ENCODE data around the gene MGMT. TPM values are rescaled to one million over a fixed set of nuclear protein-coding genes. Genes with fewer than 3 reads are reported as not detected.

The MGMT gene
- total and polyA plus RNA-seq, 9 donors: 4.5 to 53.3 (median 25.4) TPM

DNA sequence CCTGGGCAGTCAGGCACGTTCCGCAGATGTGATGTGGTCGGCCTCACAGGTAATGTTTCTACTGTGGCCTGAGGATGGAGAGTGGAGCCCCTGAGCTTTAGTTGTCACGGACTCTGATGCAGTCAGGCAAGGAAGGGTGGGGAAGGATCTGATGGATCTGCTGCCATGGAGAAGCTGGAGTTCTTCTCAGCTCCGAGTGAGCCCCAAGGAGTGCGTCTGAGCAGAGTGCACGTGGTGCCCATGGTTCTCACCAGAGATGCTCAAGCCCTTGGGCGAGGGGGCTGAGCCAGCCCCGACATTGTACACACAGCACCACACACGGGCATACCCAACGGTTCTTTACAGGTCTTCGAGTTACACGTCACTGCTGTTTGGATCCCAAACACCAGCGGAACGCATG lies 304.5 kb downstream of the MGMT start:
- DNase-seq: no peak
- Histone ChIP-seq H3K36me3 (no peaks in the 10 kb centered on the region), H3K27ac (no peak overlapping the region), H3K9me3 (no peaks in the 10 kb centered on the region), H3K4me1 (ENCODE audit: insufficient read depth) (no peaks in the 10 kb centered on the region), H3K4me3 (no peak overlapping the region), H3K27me3 (no peaks in the 10 kb centered on the region)
- TF ChIP-seq EP300 (IDR thresholded peaks at IDR 0.05): no peak
- TF ChIP-seq, protein P1, sequence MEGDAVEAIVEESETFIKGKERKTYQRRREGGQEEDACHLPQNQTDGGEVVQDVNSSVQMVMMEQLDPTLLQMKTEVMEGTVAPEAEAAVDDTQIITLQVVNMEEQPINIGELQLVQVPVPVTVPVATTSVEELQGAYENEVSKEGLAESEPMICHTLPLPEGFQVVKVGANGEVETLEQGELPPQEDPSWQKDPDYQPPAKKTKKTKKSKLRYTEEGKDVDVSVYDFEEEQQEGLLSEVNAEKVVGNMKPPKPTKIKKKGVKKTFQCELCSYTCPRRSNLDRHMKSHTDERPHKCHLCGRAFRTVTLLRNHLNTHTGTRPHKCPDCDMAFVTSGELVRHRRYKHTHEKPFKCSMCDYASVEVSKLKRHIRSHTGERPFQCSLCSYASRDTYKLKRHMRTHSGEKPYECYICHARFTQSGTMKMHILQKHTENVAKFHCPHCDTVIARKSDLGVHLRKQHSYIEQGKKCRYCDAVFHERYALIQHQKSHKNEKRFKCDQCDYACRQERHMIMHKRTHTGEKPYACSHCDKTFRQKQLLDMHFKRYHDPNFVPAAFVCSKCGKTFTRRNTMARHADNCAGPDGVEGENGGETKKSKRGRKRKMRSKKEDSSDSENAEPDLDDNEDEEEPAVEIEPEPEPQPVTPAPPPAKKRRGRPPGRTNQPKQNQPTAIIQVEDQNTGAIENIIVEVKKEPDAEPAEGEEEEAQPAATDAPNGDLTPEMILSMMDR (IDR thresholded peaks at IDR 0.05): no peak
- no peak for TF ChIP-seq POLR2A (IDR thresholded peaks at IDR 0.05)
- whole genome bisulfite sequencing, 3 donors: 94 to 96% (median 96%) methylated on average over 15 of the region's 15 CpGs
- intact Hi-C loops (cut with DNase I): no loop called here

DNA sequence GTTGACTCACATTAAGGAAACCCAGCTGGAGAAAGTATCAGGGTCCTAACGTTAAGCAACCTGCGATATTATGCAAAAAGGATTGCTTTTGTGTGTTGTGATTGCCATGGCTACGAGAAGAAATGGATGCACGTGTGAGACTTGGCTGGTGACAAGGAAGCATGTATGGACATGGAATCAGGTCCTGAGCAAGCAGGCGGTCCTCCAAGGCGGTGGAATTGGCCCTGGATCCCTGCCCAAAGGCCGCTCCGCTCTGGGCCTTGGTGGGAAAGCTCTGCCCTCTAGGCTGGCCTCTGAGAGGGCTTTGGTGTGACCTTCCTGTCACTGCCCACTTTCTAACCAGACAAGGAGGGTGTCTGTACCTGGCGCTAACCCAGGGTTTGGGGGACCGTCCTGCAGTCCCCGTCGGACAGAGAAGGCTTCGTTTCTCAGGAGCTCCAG lies 305.0 kb downstream of the MGMT start:
- 94 to 95% (median 94%) methylated on average over 13 of the region's 13 CpGs for WGBS, 3 donors
- Histone ChIP-seq H3K4me1 (ENCODE audit: insufficient read depth) (no peaks in the 10 kb centered on the region), H3K27ac (no peak overlapping the region), H3K9me3 (no peaks in the 10 kb centered on the region), H3K27me3 (no peaks in the 10 kb centered on the region), H3K36me3 (no peaks in the 10 kb centered on the region), H3K4me3 (no peak overlapping the region)
- TF ChIP-seq POLR2A (IDR thresholded peaks at IDR 0.05) (no peak), EP300 (IDR thresholded peaks at IDR 0.05) (no peak)
- TF ChIP-seq, protein P1 (IDR thresholded peaks at IDR 0.05): no peak
- DNase-seq: no peak
- intact Hi-C loops (cut with DNase I): no loop called here

DNA sequence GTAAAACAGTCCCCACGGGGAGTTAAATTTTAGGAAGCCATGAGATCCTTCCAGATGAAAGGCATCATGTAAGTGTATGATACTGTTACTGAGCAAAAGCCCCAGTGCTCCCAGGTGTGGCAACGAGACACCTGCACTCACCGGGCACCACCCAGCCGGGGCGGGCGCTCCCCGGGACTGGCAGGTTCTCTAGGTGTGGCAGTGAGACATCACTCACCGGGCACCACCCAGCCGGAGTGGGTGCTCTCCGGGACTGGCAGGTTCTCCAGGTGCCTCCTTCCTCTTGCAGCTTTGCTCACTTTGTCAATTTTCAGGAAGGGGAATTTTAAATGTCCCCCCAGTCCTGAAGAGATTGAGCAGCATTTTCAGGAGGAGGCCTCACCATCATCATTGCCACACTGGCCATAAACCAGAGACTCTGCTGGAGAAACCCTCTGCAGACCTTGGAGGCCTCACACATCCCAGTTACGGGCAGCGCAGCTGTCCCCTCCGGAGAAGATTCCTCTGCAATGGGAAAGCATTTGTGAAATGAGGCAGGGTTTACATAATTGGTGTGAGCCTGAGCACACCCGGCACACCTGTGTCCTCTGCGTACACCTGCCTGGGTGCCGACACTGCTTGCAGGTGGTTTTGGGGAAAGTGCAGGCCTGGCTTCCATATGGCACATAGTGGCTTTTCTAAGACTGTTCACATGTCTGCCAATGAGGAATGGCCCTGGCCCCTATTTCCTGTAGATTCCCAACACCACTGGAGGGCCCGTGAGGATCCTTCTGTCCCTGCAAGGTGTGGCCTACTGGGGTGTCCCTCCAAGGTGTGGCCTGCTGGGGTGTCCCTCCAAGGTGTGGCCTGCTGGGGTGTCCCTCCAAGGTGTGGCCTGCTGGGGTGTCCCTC lies 305.7 kb downstream of the MGMT start:
- no peaks in the 10 kb centered on the region for H3K9me3 ChIP-seq
- no peak overlapping the region for H3K27ac ChIP-seq
- DNase-seq: no peak
- H3K36me3 ChIP-seq: no peaks in the 10 kb centered on the region
- no peak for TF ChIP-seq POLR2A (IDR thresholded peaks at IDR 0.05)
- TF ChIP-seq, protein P1 (IDR thresholded peaks at IDR 0.05): no peak
- TF ChIP-seq EP300 (IDR thresholded peaks at IDR 0.05): no peak
- intact Hi-C loops (cut with DNase I): no loop called here
- WGBS, 3 donors: 85 to 92% (median 90%) methylated on average over 17 of the region's 17 CpGs
- no peak overlapping the region for H3K4me3 ChIP-seq
- H3K27me3 ChIP-seq: no peaks in the 10 kb centered on the region
- no peaks in the 10 kb centered on the region for H3K4me1 ChIP-seq (ENCODE audit: insufficient read depth)

DNA sequence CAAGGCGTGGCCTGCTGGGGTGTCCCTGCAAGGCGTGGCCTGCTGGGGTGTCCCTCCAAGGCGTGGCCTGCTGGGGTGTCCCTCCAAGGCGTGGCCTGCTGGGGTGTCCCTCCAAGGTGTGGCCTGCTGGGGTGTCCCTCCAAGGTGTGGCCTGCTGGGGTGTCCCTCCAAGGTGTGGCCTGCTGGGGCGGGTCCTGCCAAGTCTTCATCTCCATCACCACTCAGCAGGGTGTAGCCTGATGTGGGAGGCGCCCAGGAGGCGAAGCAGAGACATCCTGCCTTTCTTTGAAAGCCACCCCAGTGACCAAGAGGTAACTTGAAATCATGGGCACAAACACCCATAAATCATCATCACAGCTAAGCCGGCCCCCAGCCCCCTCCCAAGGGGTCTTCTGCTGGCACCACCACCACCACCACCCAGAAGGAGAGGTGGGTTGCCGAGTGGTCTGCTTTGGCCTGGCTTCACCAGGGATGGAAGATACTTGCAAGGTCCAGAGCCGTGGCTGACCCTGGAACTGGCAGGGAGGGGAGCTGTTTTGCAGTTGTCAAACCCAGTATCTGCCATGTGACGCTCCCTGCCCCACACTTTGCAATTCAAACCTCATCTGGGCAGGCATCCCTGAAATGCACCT lies 306.4 kb downstream of the MGMT start:
- no peaks in the 10 kb centered on the region for H3K27me3 ChIP-seq
- DNase-seq: no peak
- TF ChIP-seq EP300 (IDR thresholded peaks at IDR 0.05): no peak
- TF ChIP-seq, protein P1 (IDR thresholded peaks at IDR 0.05): no peak
- no peak overlapping the region for H3K4me3 ChIP-seq
- no peaks in the 10 kb centered on the region for H3K4me1 ChIP-seq (ENCODE audit: insufficient read depth)
- H3K9me3 ChIP-seq: no peaks in the 10 kb centered on the region
- no peaks in the 10 kb centered on the region for H3K36me3 ChIP-seq
- intact Hi-C loops (cut with DNase I): no loop called here
- WGBS, 3 donors: 91 to 95% (median 93%) methylated on average over 11 of the region's 11 CpGs
- H3K27ac ChIP-seq: no peak overlapping the region

Data from ovary (tissue), 9 donors.